Measurements from ENCODE around the gene RGS11. TPM values are rescaled to one million over a fixed set of nuclear protein-coding genes. Genes with fewer than 3 reads are reported as not detected.

RGS11 gene
- total and polyA plus RNA-seq, 2 experiments from 2014 or later: 0.74 to 1.8 TPM

- TF ChIP-seq, protein P1, sequence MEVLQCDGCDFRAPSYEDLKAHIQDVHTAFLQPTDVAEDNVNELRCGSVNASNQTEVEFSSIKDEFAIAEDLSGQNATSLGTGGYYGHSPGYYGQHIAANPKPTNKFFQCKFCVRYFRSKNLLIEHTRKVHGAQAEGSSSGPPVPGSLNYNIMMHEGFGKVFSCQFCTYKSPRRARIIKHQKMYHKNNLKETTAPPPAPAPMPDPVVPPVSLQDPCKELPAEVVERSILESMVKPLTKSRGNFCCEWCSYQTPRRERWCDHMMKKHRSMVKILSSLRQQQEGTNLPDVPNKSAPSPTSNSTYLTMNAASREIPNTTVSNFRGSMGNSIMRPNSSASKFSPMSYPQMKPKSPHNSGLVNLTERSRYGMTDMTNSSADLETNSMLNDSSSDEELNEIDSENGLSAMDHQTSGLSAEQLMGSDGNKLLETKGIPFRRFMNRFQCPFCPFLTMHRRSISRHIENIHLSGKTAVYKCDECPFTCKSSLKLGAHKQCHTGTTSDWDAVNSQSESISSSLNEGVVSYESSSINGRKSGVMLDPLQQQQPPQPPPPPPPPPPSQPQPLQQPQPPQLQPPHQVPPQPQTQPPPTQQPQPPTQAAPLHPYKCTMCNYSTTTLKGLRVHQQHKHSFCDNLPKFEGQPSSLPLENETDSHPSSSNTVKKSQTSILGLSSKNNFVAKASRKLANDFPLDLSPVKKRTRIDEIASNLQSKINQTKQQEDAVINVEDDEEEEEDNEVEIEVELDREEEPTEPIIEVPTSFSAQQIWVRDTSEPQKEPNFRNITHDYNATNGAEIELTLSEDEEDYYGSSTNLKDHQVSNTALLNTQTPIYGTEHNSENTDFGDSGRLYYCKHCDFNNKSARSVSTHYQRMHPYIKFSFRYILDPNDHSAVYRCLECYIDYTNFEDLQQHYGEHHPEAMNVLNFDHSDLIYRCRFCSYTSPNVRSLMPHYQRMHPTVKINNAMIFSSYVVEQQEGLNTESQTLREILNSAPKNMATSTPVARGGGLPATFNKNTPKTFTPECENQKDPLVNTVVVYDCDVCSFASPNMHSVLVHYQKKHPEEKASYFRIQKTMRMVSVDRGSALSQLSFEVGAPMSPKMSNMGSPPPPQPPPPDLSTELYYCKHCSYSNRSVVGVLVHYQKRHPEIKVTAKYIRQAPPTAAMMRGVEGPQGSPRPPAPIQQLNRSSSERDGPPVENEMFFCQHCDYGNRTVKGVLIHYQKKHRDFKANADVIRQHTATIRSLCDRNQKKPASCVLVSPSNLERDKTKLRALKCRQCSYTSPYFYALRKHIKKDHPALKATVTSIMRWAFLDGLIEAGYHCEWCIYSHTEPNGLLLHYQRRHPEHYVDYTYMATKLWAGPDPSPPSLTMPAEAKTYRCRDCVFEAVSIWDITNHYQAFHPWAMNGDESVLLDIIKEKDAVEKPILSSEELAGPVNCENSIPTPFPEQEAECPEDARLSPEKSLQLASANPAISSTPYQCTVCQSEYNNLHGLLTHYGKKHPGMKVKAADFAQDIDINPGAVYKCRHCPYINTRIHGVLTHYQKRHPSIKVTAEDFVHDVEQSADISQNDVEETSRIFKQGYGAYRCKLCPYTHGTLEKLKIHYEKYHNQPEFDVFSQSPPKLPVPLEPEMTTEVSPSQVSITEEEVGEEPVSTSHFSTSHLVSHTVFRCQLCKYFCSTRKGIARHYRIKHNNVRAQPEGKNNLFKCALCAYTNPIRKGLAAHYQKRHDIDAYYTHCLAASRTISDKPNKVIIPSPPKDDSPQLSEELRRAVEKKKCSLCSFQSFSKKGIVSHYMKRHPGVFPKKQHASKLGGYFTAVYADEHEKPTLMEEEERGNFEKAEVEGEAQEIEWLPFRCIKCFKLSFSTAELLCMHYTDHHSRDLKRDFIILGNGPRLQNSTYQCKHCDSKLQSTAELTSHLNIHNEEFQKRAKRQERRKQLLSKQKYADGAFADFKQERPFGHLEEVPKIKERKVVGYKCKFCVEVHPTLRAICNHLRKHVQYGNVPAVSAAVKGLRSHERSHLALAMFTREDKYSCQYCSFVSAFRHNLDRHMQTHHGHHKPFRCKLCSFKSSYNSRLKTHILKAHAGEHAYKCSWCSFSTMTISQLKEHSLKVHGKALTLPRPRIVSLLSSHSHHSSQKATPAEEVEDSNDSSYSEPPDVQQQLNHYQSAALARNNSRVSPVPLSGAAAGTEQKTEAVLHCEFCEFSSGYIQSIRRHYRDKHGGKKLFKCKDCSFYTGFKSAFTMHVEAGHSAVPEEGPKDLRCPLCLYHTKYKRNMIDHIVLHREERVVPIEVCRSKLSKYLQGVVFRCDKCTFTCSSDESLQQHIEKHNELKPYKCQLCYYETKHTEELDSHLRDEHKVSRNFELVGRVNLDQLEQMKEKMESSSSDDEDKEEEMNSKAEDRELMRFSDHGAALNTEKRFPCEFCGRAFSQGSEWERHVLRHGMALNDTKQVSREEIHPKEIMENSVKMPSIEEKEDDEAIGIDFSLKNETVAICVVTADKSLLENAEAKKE (CRISPR knock-in tag; IDR thresholded peaks at IDR 0.05): no peak
- no peak for TF ChIP-seq JUNB (IDR thresholded peaks at IDR 0.05; ENCODE audit: unreplicated experiment)
- no peak for TF ChIP-seq REST (IDR thresholded peaks at IDR 0.05; ENCODE audit: unreplicated experiment)
- TF ChIP-seq, protein P2, sequence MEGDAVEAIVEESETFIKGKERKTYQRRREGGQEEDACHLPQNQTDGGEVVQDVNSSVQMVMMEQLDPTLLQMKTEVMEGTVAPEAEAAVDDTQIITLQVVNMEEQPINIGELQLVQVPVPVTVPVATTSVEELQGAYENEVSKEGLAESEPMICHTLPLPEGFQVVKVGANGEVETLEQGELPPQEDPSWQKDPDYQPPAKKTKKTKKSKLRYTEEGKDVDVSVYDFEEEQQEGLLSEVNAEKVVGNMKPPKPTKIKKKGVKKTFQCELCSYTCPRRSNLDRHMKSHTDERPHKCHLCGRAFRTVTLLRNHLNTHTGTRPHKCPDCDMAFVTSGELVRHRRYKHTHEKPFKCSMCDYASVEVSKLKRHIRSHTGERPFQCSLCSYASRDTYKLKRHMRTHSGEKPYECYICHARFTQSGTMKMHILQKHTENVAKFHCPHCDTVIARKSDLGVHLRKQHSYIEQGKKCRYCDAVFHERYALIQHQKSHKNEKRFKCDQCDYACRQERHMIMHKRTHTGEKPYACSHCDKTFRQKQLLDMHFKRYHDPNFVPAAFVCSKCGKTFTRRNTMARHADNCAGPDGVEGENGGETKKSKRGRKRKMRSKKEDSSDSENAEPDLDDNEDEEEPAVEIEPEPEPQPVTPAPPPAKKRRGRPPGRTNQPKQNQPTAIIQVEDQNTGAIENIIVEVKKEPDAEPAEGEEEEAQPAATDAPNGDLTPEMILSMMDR (conservative IDR thresholded peaks at IDR 0.05; ENCODE audit: low read depth in 2 of 2): no peak
These were observed 6.0 kb upstream of the RGS11 start (continued) for GRCh38 chr16:281660-282255.
